HEK293 (cell line): ENCODE results near the gene TBC1D22A.

Experiments used
- ZFP3 ChIP-seq: fragments of 450-650 bp; formaldehyde crosslinking; IDR thresholded peaks from 2 replicates; pipeline ENCODE4 v1.5.1; 2016; ENCODE audit warnings: low read depth, missing biosample characterization, missing genetic modification characterization
- ZNF350 ChIP-seq: fragments of 450-650 bp; formaldehyde crosslinking; IDR thresholded peaks from 2 replicates; pipeline ENCODE4 v1.5.0; 2017; ENCODE audit warnings: missing biosample characterization, mild to moderate bottlenecking, missing genetic modification characterization
- ZNF670 ChIP-seq: fragments of 450-650 bp; formaldehyde crosslinking; IDR thresholded peaks from 2 replicates; pipeline ENCODE4 v1.5.1; 2016; ENCODE audit warnings: missing biosample characterization, missing genetic modification characterization, low read depth
- TF ChIP-seq, protein P1 (sequence below): fragments of 450-650 bp; formaldehyde crosslinking; IDR thresholded peaks from 2 replicates; pipeline ENCODE4 v1.5.1; 2016; ENCODE audit warnings: missing biosample characterization, missing genetic modification characterization
- TF ChIP-seq, protein P2 (sequence below): fragments of 450-650 bp; formaldehyde crosslinking; IDR thresholded peaks from 2 replicates; pipeline ENCODE4 v1.5.0; 2017; ENCODE audit warnings: missing biosample characterization, missing genetic modification characterization, borderline replicate concordance

DNA sequence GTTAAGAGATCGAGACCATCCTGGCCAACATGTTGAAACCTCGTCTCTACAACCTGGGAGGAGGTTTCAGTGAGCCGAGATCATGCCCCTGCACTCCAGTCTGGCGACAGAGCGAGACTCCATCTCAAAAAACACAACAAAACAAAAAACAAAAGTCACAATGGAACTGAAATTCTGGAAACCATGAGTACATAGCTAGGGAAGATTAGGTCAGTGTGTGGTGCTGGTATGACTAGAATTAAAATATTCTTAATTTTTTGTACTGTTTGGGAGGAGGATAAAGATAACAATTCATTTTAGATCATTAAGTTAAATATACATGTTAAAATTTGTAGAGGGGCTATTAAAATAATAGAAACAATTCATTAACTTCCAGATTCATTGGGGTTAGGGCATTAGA lies 344.4 kb downstream of the TBC1D22A start:
- TF ChIP-seq, protein P1, sequence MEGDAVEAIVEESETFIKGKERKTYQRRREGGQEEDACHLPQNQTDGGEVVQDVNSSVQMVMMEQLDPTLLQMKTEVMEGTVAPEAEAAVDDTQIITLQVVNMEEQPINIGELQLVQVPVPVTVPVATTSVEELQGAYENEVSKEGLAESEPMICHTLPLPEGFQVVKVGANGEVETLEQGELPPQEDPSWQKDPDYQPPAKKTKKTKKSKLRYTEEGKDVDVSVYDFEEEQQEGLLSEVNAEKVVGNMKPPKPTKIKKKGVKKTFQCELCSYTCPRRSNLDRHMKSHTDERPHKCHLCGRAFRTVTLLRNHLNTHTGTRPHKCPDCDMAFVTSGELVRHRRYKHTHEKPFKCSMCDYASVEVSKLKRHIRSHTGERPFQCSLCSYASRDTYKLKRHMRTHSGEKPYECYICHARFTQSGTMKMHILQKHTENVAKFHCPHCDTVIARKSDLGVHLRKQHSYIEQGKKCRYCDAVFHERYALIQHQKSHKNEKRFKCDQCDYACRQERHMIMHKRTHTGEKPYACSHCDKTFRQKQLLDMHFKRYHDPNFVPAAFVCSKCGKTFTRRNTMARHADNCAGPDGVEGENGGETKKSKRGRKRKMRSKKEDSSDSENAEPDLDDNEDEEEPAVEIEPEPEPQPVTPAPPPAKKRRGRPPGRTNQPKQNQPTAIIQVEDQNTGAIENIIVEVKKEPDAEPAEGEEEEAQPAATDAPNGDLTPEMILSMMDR (tag by site-specific recombination), result no peak
- TF ChIP-seq ZNF350 (tag by site-specific recombination) (no peak), ZNF670 (tag by site-specific recombination) (no peak), ZFP3 (tag by site-specific recombination) (no peak)
- TF ChIP-seq, protein P2, sequence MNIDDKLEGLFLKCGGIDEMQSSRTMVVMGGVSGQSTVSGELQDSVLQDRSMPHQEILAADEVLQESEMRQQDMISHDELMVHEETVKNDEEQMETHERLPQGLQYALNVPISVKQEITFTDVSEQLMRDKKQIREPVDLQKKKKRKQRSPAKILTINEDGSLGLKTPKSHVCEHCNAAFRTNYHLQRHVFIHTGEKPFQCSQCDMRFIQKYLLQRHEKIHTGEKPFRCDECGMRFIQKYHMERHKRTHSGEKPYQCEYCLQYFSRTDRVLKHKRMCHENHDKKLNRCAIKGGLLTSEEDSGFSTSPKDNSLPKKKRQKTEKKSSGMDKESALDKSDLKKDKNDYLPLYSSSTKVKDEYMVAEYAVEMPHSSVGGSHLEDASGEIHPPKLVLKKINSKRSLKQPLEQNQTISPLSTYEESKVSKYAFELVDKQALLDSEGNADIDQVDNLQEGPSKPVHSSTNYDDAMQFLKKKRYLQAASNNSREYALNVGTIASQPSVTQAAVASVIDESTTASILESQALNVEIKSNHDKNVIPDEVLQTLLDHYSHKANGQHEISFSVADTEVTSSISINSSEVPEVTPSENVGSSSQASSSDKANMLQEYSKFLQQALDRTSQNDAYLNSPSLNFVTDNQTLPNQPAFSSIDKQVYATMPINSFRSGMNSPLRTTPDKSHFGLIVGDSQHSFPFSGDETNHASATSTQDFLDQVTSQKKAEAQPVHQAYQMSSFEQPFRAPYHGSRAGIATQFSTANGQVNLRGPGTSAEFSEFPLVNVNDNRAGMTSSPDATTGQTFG, result no peak
